ENCODE data around the gene NFYC. TPM values are rescaled to one million over a fixed set of nuclear protein-coding genes. Genes with fewer than 3 reads are reported as not detected.
A peak's percentile ranks its signal among the peaks of the same experiment; 100 is the strongest.

NFYC gene
- polyA plus RNA-seq (ENCODE audit: insufficient read length in 10 of 10), result 10 to 100 TPM; 49.9 to 67.8 (median 57.0) TPM
- long read RNA-seq, donor 1, transcript NFYC-213 (10 exons, 1,950 nt), result major isoform, 8 of 21 reads
- long read RNA-seq, donor 1, partial matches to known transcripts, result 8 of 21 reads
- long read RNA-seq, donor 1, other reads (novel, unspliced or antisense), result 0 of 21 reads
- long read RNA-seq, donor 2, transcript NFYC-213 (10 exons, 1,950 nt), result major isoform, 5 of 12 reads
- long read RNA-seq, donor 2, partial matches to known transcripts, result 6 of 12 reads
- long read RNA-seq, donor 2, other reads (novel, unspliced or antisense), result 0 of 12 reads
- long read RNA-seq, donor 3, result 0 reads
- long read RNA-seq, donor 4, partial matches to known transcripts, result 0 of 4 reads
- long read RNA-seq, donor 4, other reads (novel, unspliced or antisense), result 0 of 4 reads
- long read RNA-seq, donor 5, transcript NFYC-216 (6 exons, 943 nt), result major isoform, 6 of 20 reads
- long read RNA-seq, donor 5, transcript NFYC-213 (10 exons, 1,950 nt), result minor isoform, 5 of 20 reads
- long read RNA-seq, donor 5, partial matches to known transcripts, result 6 of 20 reads
- long read RNA-seq, donor 5, other reads (novel, unspliced or antisense), result 0 of 20 reads
- long read RNA-seq, donor 6, transcript NFYC-213 (10 exons, 1,950 nt), result major isoform, 14 of 24 reads
- long read RNA-seq, donor 6, partial matches to known transcripts, result 8 of 24 reads
- long read RNA-seq, donor 6, other reads (novel, unspliced or antisense), result 0 of 24 reads
- long read RNA-seq, donor 7, transcript NFYC-213 (10 exons, 1,950 nt), result major isoform, 6 of 9 reads
- long read RNA-seq, donor 7, partial matches to known transcripts, result 0 of 9 reads
- long read RNA-seq, donor 7, other reads (novel, unspliced or antisense), result 0 of 9 reads
- long read RNA-seq, donor 8, transcript NFYC-213 (10 exons, 1,950 nt), result major isoform, 7 of 14 reads
- long read RNA-seq, donor 8, partial matches to known transcripts, result 5 of 14 reads
- long read RNA-seq, donor 8, other reads (novel, unspliced or antisense), result 0 of 14 reads
- long read RNA-seq, donor 9, result 0 reads

GRCh38 chr1:40691538-40692428, at the start of gene NFYC:
Gene NFYC, plus strand, starts transcription at chr1:40691704. Its CDS starts 47,140 bp downstream, at chr1:40738844.
- peak; percentile 99 for DNase-seq

- no peak for DNase-seq
These were observed 46.3 kb upstream of the NFYC start for GRCh38 chr1:40645118-40645680.

GRCh38 chr1:40646315-40646714, 45.2 kb upstream of the NFYC start:
- DNase-seq, result no peak

DNA sequence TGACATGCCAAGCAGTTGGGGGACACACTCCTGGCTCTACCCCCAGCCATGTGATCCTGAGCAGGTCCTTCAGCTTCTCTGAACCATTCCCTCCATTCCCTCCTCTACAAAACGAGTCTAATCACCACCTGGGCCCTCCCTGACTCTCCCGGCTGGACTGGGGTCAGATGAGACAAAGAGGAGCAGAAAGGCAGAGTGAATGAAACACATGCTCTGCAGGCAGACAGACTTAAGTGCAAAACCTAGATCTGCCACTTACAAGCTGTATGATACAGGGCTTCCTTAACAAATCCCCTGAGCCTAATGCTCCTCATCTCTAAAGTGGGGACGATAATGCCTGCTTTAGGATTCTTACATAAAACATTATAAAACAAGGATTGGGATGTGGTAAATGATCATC, 43.3 kb upstream of the NFYC start:
- no peak for DNase-seq

GRCh38 chr1:40648928-40649591, 42.4 kb upstream of the NFYC start:
- no peak for DNase-seq

DNA sequence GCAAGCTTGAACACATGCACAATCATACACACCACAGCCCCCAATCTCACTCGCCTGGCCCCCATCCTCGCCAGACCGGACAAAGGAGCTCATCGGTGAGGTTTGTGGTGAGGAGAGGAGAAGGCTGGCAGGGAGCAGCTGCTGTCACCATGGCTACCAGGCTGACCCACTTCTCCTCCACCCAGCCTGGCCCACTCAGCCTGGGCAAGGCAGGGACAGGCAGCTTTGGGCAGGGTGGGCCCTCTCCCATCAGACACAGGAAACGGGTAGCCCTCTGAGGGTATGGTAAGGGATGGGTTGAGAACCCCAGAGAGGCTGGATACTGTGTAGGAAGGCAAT, 41.9 kb upstream of the NFYC start:
- no peak for DNase-seq

DNA sequence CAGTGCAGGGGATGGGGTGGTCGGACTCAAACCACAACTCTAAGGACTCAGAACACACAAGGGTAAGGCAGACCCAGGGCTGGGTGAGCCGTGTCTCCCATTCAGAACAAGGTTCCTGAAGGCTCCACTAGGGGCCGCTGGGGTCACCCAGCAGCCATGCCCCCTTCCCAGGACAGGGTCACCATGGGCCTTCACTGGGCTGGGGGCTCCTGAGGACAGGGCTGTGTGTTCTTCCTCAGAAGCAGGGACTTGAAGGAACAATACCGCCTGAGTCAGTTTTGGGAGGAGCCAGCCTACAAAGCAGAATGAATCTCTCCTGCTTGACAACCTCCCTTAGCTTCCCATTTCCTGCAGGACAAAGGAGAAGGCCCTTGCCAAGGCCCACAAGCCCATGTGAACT, 41.4 kb upstream of the NFYC start:
- DNase-seq, result no peak

DNA sequence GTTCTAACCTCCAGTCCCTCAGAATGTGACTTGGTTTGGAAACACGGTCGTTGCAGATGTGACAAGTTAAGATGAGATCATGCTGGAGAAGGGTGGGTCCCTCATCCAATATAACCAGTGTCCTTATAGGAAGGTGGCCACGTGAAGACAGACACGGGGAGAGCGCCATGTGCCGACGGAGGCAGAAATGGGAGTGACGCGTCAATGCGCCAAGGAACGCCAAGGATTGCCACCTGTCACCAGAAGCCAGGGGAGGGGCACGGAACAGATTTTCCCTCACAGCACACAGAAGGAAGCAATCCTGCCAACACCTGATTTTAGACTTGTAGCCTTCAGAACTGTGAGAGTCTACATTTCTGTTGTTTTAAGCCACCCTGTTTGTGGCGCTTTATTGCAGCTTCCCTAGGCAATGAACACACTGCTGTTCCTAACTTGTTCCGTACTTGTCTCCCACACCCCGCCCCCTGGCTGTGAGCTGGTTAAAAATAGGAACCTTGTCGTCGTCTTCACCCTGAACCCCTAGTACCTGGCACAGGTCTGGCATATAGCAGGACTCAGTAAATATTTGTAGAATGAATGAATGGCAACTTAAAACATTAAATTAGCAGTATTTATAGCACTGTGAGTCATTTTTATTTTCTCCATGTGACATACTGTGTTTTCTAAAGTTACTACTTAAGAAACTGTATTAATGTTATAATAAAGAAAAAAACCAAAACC, 40.2 kb upstream of the NFYC start:
- DNase-seq, result no peak

DNA sequence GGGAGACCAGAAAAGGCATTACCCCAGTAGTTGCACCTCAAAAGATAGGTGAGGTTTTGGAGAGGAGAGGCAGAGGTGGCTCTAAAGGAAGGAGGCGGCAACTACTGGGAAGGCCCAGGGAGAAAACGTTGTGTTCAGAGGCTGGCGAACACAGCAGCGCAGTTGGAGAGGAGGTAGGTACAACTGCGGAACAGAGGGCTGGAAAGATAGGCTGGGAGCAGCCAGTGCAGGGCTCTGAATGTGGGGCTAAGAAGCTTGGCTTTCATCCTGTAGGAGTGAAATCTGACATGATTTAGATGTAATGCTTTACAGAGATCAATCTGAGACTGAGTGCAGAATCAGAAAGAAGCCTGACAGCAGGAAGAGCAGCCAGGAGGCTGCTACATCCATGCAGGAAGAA, 39.0 kb upstream of the NFYC start:
- no peak for DNase-seq

- DNase-seq, result no peak
These were observed 38.5 kb upstream of the NFYC start for GRCh38 chr1:40652979-40653378.

DNA sequence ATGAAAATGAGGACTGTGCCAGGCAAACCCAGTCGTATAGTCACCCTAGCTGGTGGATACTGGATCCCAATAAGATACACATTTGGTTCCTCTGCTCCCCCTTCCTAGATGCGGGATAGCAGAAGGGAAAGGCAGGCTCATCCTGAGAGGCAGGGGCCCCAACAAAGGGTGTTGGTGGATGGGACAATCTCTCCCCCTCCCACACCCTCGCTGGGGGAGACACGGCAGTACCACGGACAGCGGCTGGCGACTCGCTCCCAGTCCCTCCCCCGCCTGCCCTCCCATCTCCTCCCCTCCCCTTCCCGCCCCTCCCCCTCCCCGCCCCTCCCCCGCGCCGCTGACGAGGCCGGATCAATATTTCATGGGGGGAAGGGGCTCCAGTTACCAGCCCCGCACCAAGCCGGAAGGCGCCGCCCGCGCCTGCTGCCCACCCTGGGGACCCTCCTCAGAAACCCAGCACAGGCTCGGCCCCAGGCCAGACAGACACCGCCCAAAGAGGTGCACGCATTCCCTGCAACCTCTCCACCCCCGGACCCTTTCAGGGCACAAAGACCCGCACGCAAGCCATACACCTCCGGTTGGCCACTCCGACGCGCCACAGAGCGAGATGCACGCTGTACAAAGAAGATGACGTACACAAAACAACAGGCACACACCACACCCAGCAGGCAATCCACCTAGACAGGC, 37.5 kb upstream of the NFYC start:
- peak in 1 of 3 donors; percentile 41 for DNase-seq

DNA sequence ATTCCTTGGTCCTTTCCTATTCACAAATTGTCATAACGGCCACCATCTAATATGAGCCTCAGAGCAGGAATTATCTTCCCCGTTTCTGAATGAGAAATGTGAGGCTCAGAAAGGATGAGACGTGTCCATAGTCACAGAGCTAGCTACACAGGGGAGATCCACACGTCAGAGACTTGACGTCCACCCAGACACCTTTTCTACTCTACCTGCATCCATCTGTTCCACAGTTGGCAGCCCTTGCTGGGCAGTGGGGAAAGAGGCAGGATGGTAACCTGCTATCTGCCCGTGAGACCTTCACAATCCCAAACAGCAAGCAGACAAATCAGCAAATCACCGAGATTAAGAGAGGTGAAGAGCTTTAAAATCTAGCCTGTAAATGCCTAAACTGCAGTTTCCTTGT, 34.5 kb upstream of the NFYC start:
- no peak for DNase-seq

DNA sequence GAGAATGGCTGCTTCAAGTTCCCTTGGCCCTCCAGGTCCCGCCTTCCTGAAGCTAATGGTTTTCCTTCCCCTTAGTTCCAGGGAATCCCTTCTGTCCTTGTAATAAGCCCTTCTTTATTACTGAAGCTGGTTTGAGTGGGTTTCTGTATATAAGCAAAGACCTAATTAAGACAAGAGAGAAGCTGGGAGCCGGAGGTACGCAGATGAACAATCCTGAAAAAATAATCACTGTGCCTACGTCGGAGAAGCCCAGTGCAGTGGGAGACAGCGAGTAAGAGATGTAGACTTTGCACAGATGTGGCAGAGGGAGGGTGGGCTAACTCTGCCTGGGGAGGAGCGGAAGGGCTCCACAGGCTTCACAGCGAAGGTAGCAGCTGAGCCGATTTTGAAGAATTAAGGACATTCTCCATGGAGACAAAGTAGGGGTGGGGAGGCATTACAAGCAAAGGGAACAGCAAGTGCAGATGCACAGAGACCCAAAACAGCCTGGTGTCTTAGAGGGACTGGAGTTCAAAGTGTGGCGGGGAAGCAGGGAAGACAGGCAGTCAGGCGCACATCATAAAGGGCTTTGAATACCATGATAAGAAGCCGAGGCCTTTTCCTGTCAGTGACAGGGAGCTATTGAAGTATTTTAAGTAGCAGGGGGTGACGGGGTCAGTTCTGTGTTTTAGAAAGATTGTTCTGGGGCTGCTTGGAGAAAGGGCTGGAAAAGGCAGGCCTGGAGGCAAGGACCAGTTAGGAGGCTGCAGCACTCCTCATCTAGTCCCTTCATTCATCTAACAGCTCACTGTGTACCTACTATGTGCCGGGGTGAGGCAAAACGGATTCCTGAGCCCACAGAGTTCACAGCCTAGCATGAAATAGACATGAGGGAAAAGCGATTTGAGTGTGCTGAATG, 32.5 kb upstream of the NFYC start:
- DNase-seq, result no peak

- no peak for DNase-seq
These were observed 31.9 kb upstream of the NFYC start for GRCh38 chr1:40659649-40659947.

DNA sequence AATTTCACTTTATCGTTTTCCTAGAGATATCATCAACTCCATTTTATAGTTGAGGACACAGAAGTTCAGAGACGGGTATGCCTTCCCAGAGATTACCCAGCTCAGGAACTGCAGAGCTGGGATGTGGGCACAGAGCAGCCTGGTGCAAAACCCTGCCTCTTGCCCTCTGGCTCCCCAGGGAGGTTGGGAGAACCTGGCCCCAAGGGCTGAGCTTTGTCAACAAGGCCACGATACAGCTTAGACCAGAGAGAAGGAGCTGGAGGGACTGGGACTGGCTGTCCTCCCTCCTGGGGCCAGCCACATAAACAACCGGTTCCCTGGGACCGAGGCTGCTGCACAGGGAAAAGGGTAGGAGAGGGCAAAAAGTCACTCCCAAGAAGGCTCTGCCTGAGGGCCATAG, 29.8 kb upstream of the NFYC start:
- DNase-seq, result no peak

- DNase-seq, result no peak
These were observed 29.4 kb upstream of the NFYC start for GRCh38 chr1:40662151-40662550.

DNA sequence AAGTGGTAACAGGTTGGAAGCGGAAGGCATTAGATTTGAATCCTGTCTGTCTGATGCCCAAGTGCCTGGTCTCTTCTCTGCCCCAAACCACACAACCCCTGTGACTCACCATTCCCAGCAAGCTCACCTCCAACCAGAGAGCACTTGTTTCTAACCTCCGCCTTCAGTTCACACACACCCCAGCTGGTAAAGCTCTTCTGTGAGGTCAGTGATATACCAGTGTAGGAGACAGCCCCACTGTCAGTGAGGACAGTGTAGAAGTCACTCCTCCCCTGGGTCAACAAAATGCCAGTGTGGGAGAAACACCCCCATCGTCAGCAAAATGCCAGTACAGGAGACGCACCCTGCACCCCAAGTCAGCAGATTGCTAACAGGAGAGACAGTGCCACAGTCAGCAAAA, 28.6 kb upstream of the NFYC start:
- no peak for DNase-seq

- peak in 1 of 3 donors; percentile 30 for DNase-seq
These were observed 28.0 kb upstream of the NFYC start for GRCh38 chr1:40663324-40664166.
